Measurements from ENCODE around the gene BPIFA1. TPM values are rescaled to one million over a fixed set of nuclear protein-coding genes. Genes with fewer than 3 reads are reported as not detected.

The BPIFA1 gene
- polyA plus RNA-seq, 1 of the 3 experiments (the other 2 are of a cell fraction) = not detected

DNA sequence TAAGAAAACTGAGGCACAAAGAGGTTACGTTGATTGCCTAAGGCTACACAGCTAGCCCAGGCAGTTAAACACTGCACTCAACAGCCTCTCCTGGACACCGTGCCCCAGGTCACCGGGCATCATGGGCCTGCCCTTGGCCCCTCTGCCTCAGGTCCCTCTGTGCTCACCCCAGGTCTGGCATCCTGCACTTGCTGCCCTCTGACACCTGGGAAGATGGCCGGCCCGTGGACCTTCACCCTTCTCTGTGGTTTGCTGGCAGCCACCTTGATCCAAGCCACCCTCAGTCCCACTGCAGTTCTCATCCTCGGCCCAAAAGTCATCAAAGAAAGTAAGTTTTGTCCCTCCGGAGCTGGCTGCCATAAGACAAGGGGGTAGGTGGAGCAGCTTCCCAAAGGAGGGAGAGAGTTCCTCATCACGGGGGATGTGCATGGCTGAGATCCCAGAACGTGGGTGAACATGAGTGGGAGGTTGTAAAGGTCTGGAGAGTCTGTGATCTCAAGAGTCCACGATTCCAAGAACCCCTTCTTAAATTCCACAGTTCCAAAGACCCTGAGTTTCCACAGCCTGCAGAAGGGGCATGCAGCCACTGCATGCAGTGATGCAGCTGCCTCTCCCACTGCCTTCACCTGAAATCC, 50.2 kb downstream of the BPIFA1 start:
- ChIA-PET POLR2A (no interaction called here), CTCF (interaction anchor here (0.9 to 7.4 kb wide), 4 partner anchors 8 to 23 kb away, joined by 4 to 35 read pairs (median 12); no protein-coding TSS in a partner anchor)
- Histone ChIP-seq H3K27me3 (ENCODE audit: insufficient read depth) (no peaks in the 10 kb centered on the region; the same call in 1 of the 2 replicates), H3K9me3 (no peaks in the 10 kb centered on the region), H3K36me3 (replicated peaks in 1 of 2; ENCODE audit: control insufficient read depth in 1 of 2, insufficient read depth in 2 of 2, low read length in 1 of 2) (no peaks in the 10 kb centered on the region), H3K9me2 (no peaks in the 10 kb centered on the region), H3K4me1 (ENCODE audit: control insufficient read depth in 1 of 2, insufficient read depth in 2 of 2, low read depth in 1 of 2, low read length in 1 of 2) (peaks cover 0 to 6% of the 10 kb centered on the region in 2 experiments; a peak in 1 of 4 replicates), H3F3A (replicated peaks; ENCODE audit: insufficient read depth) (no peaks in the 10 kb centered on the region), H4K20me1 (ENCODE audit: insufficient read depth) (no peaks in the 10 kb centered on the region), H3K79me2 (ENCODE audit: insufficient read depth) (no peaks in the 10 kb centered on the region), H3K9ac (no peak overlapping the region), H3K27ac (ENCODE audit: low read depth in 2 of 2, low read length in 1 of 2) (no peak overlapping the region), H3K4me2 (no peak overlapping the region), H3K4me3 (ENCODE audit: low read depth in 2 of 2, low read length in 1 of 2) (no peak overlapping the region), H2AFZ (ENCODE audit: low read depth) (no peak overlapping the region)
- no peak for DNase-seq
- no peak for TF ChIP-seq RFX5 (IDR thresholded peaks at IDR 0.05; ENCODE audit: low read length)
- TF ChIP-seq, protein P1, sequence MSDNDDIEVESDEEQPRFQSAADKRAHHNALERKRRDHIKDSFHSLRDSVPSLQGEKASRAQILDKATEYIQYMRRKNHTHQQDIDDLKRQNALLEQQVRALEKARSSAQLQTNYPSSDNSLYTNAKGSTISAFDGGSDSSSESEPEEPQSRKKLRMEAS (IDR thresholded peaks at IDR 0.05; ENCODE audit: low read depth) = no peak
- no peak for TF ChIP-seq TEAD4 (IDR thresholded peaks at IDR 0.05; ENCODE audit: borderline replicate concordance, insufficient read depth)
- TF ChIP-seq, protein P2, sequence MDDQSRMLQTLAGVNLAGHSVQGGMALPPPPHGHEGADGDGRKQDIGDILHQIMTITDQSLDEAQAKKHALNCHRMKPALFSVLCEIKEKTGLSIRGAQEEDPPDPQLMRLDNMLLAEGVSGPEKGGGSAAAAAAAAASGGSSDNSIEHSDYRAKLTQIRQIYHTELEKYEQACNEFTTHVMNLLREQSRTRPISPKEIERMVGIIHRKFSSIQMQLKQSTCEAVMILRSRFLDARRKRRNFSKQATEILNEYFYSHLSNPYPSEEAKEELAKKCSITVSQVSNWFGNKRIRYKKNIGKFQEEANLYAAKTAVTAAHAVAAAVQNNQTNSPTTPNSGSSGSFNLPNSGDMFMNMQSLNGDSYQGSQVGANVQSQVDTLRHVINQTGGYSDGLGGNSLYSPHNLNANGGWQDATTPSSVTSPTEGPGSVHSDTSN (IDR thresholded peaks at IDR 0.05) = no peak
- no peak for TF ChIP-seq FOSL2 (IDR thresholded peaks at IDR 0.05; ENCODE audit: borderline replicate concordance, low read depth)
- no peak for TF ChIP-seq RCOR1 (IDR thresholded peaks at IDR 0.05; ENCODE audit: low read length)
- no peak for TF ChIP-seq EP300 (IDR thresholded peaks at IDR 0.05; ENCODE audit: borderline replicate concordance in 1 of 2, low read depth in 1 of 2, low read length in 1 of 2)
- TF ChIP-seq, protein P3, sequence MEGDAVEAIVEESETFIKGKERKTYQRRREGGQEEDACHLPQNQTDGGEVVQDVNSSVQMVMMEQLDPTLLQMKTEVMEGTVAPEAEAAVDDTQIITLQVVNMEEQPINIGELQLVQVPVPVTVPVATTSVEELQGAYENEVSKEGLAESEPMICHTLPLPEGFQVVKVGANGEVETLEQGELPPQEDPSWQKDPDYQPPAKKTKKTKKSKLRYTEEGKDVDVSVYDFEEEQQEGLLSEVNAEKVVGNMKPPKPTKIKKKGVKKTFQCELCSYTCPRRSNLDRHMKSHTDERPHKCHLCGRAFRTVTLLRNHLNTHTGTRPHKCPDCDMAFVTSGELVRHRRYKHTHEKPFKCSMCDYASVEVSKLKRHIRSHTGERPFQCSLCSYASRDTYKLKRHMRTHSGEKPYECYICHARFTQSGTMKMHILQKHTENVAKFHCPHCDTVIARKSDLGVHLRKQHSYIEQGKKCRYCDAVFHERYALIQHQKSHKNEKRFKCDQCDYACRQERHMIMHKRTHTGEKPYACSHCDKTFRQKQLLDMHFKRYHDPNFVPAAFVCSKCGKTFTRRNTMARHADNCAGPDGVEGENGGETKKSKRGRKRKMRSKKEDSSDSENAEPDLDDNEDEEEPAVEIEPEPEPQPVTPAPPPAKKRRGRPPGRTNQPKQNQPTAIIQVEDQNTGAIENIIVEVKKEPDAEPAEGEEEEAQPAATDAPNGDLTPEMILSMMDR (IDR thresholded peaks at IDR 0.05) = no peak
- TF ChIP-seq TAF1 (IDR thresholded peaks at IDR 0.05; ENCODE audit: borderline replicate concordance, low read depth, low read length) = no peak
- TF ChIP-seq NFIC (IDR thresholded peaks at IDR 0.05; ENCODE audit: borderline replicate concordance) = no peak
- no peak for TF ChIP-seq RXRA (IDR thresholded peaks at IDR 0.05; ENCODE audit: borderline replicate concordance, low read depth)
- no peak for TF ChIP-seq YY1 (IDR thresholded peaks at IDR 0.05; ENCODE audit: low read depth)
- no peak for TF ChIP-seq RAD21 (IDR thresholded peaks at IDR 0.05; ENCODE audit: low read length)
- TF ChIP-seq EZH2phosphoT487 (IDR thresholded peaks at IDR 0.05; ENCODE audit: borderline replicate concordance, low read depth) = no peak
- TF ChIP-seq, protein P4, sequence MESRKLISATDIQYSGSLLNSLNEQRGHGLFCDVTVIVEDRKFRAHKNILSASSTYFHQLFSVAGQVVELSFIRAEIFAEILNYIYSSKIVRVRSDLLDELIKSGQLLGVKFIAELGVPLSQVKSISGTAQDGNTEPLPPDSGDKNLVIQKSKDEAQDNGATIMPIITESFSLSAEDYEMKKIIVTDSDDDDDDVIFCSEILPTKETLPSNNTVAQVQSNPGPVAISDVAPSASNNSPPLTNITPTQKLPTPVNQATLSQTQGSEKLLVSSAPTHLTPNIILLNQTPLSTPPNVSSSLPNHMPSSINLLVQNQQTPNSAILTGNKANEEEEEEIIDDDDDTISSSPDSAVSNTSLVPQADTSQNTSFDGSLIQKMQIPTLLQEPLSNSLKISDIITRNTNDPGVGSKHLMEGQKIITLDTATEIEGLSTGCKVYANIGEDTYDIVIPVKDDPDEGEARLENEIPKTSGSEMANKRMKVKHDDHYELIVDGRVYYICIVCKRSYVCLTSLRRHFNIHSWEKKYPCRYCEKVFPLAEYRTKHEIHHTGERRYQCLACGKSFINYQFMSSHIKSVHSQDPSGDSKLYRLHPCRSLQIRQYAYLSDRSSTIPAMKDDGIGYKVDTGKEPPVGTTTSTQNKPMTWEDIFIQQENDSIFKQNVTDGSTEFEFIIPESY (IDR thresholded peaks at IDR 0.05; ENCODE audit: borderline replicate concordance, low read depth) = no peak
- TF ChIP-seq SIN3A (IDR thresholded peaks at IDR 0.05; ENCODE audit: borderline replicate concordance, low read depth, low read length) = no peak
- WGBS (ENCODE audit: low lambda C conversion rate) = 31% methylated on average over 8 of the region's 10 CpGs
